DOHH2 (cell line): Measurements from ENCODE around the gene VKORC1L1.
"Not testable (repeated sequence)": the region's sequence is repeated elsewhere in the genome, so short reads cannot be mapped to it uniquely, and the experiment has no call there.

Experiments
- CTCF ChIP-seq: fragments of 200-600 bp; sonication (generic); IDR thresholded peaks from one replicate; pipeline ENCODE4 v1.5.1; 2014; ENCODE audit warnings: antibody characterized with exemption, mild to moderate bottlenecking, low read depth, low read length; ENCODE audit not compliant: poor library complexity, severe bottlenecking
- EZH2phosphoT487 ChIP-seq: fragments of 200-600 bp; sonication (generic); IDR thresholded peaks from 2 replicates; pipeline ENCODE4 v1.6.1; 2017; ENCODE audit warnings: borderline replicate concordance, mild to moderate bottlenecking, antibody characterized with exemption, low read length, moderate library complexity, mixed read lengths

GRCh38 chr7:65994984-65995383 is 122.1 kb downstream of the VKORC1L1 start:
- not testable (repeated sequence) for TF ChIP-seq CTCF, EZH2phosphoT487
